Small intestine (tissue), 7 donors: ENCODE measurements around the gene IL17RB. TPM values are rescaled to one million over a fixed set of nuclear protein-coding genes. Genes with fewer than 3 reads are reported as not detected.
A peak's percentile ranks its signal among the peaks of the same experiment; 100 is the strongest.

Experiments used
- DNase-seq, 2 donors: peaks; one replicate each; pipeline versions ENCODE4 v3.0.0 to v3.0.0-alpha.2; 2013
- FAIRE-seq: peaks from 2 replicates; lab custom pipeline; 2012; peaks lifted over from hg19 to GRCh38; lab: Jason Lieb, UNC
- H3K27ac ChIP-seq, 3 donors: one replicate each; pipeline ENCODE4 v1.5.1; 2013; ENCODE audit warnings: low read length in 2 of 3, mild to moderate bottlenecking in 2 of 3, control low read depth in 1 of 3, inconsistent platforms in 1 of 3, low read depth in 1 of 3, moderate library complexity in 1 of 3
- H3K27me3 ChIP-seq, 3 donors: one replicate each; pipeline ENCODE4 v1.6.1; 2013; ENCODE audit warnings: low read length in 3 of 3, inconsistent platforms in 1 of 3; ENCODE audit not compliant: control insufficient read depth in 3 of 3, insufficient read depth in 3 of 3
- H3K36me3 ChIP-seq, 3 donors: one replicate each; pipeline ENCODE4 v1.6.1; 2013; ENCODE audit warnings: low read length in 3 of 3, inconsistent platforms in 1 of 3, low read depth in 1 of 3, mild to moderate bottlenecking in 1 of 3, moderate library complexity in 1 of 3; ENCODE audit not compliant: control insufficient read depth in 3 of 3, insufficient read depth in 2 of 3
- H3K4me1 ChIP-seq, 3 donors: one replicate each; pipeline ENCODE4 v1.6.1; 2013; ENCODE audit warnings: low read length in 2 of 3, inconsistent platforms in 1 of 3, low read depth in 1 of 3, mild to moderate bottlenecking in 1 of 3, moderate library complexity in 1 of 3; ENCODE audit not compliant: control insufficient read depth in 3 of 3, insufficient read depth in 2 of 3
- H3K4me3 ChIP-seq, 3 donors: one replicate each; pipeline ENCODE4 v1.5.1; 2013; ENCODE audit warnings: low read length in 3 of 3, control low read depth in 1 of 3, inconsistent platforms in 1 of 3, low read depth in 1 of 3, mild to moderate bottlenecking in 1 of 3, moderate library complexity in 1 of 3
- H3K9me3 ChIP-seq, 2 donors: one replicate each; pipeline ENCODE4 v1.6.1; 2013; ENCODE audit warnings: low read depth in 1 of 2, low read length in 1 of 2; ENCODE audit not compliant: control insufficient read depth in 2 of 2, insufficient read depth in 1 of 2
- whole genome bisulfite sequencing, 3 donors: extraction: QIAGEN DNeasy Blood & Tissue Kit; methylation state at CpG; one replicate each; pipeline ENCODE4 v1.1.7; 2013; 5-methylcytosine and 5-hydroxymethylcytosine counted together
- polyA plus RNA-seq, 4 donors: library from polyadenylated mRNA; stranded (reverse) in 3 of 4; unstranded in 1 of 4; fragments of 200-250 nt in 3 of 4; fragments of 120-200 nt in 1 of 4; gene quantifications; one replicate each; pipeline versions ENCODE4 v1.2.1 to v1.2.3, GENCODE V29; 2013
- donor health status: healthy with polysubstance abuse.
- donor health status: control.
- donor health status: control.
- donor health status: Bipolar disorder and iron deficiency.
- donor health status: healthy.

IL17RB gene
- polyA plus RNA-seq, 4 donors = 2.4 to 14.7 (median 9.8) TPM

- Histone ChIP-seq H3K27ac (peak overlapping the region in 1 of 3 donors; percentile 92), H3K36me3 (peaks cover 14 to 21% (median 16%) of the 10 kb centered on the region in 3 donors)
Observed at GRCh38 chr3:53880396-53881345, 34.3 kb downstream of the IL17RB start.

GRCh38 chr3:53881691-53882593 is 35.6 kb downstream of the IL17RB start, which contains the start of gene ACTR8:
ACTR8 (minus strand) TSS chr3:53882152; CDS start chr3:53882101, 51 bp downstream.
- Histone ChIP-seq H3K4me1 (peaks cover 0 to 9% (median 8%) of the 10 kb centered on the region in 3 donors), H3K27ac (peak within 1 kb of the TSS; percentile 87 to 92 (median 91)), H3K36me3 (peaks cover 14 to 15% (median 14%) of the 10 kb centered on the region in 3 donors), H3K27me3 (no peaks in the 10 kb centered on the region), H3K9me3 (no peaks in the 10 kb centered on the region), H3K4me3 (peak within 1 kb of the TSS; percentile 70 to 90 (median 84))
- WGBS, 3 donors = 1 to 3% (median 2%) methylated on average over 54 to 65 of the region's 65 CpGs
- DNase-seq (peak; percentile 71 to 95), FAIRE-seq (no peak)

More at GRCh38 chr3:53880396-53881345, 34.3 kb downstream of the IL17RB start:
- H3K27me3 ChIP-seq = no peaks in the 10 kb centered on the region
- FAIRE-seq (no peak), DNase-seq (peak in 1 of 2 donors; percentile 19)
- peaks cover 0 to 9% (median 8%) of the 10 kb centered on the region in 3 donors for H3K4me1 ChIP-seq
- H3K4me3 ChIP-seq = peak overlapping the region in 2 of 3 donors; percentile 70 to 90
- 55 to 64% (median 63%) methylated on average over 10 of the region's 10 CpGs for WGBS, 3 donors
- no peaks in the 10 kb centered on the region for H3K9me3 ChIP-seq

GRCh38 chr3:53883008-53883407 is 36.6 kb downstream of the IL17RB start:
- 72 to 88% (median 87%) methylated on average over 4 of the region's 4 CpGs for WGBS, 3 donors
- DNase-seq (no peak), FAIRE-seq (no peak)
- H3K4me3 ChIP-seq = no peak overlapping the region
- no peaks in the 10 kb centered on the region for H3K27me3 ChIP-seq
- H3K36me3 ChIP-seq = peaks cover 10 to 17% (median 16%) of the 10 kb centered on the region in 3 donors
- H3K9me3 ChIP-seq = no peaks in the 10 kb centered on the region
- no peak overlapping the region for H3K27ac ChIP-seq
- peaks cover 0 to 9% (median 8%) of the 10 kb centered on the region in 3 donors for H3K4me1 ChIP-seq

- H3K27me3 ChIP-seq = no peaks in the 10 kb centered on the region
- no peak overlapping the region for H3K4me3 ChIP-seq
- 96 to 98% (median 98%) methylated on average over 11 of the region's 11 CpGs for WGBS, 3 donors
- DNase-seq = no peak
- H3K4me1 ChIP-seq = peaks cover 0 to 13% (median 8%) of the 10 kb centered on the region in 3 donors
- FAIRE-seq = no peak
- H3K27ac ChIP-seq = no peak overlapping the region
- peaks cover 6 to 14% (median 13%) of the 10 kb centered on the region in 3 donors for H3K36me3 ChIP-seq
- no peaks in the 10 kb centered on the region for H3K9me3 ChIP-seq
Observed at GRCh38 chr3:53884623-53885022, 38.3 kb downstream of the IL17RB start.

GRCh38 chr3:53885239-53885638 is 38.9 kb downstream of the IL17RB start:
- Histone ChIP-seq H3K36me3 (peaks cover 4 to 13% (median 11%) of the 10 kb centered on the region in 3 donors), H3K27ac (no peak overlapping the region), H3K27me3 (no peaks in the 10 kb centered on the region), H3K9me3 (no peaks in the 10 kb centered on the region), H3K4me1 (peaks cover 2 to 17% (median 12%) of the 10 kb centered on the region in 3 donors), H3K4me3 (no peak overlapping the region)
- DNase-seq = no peak
- no peak for FAIRE-seq
- WGBS, 3 donors = 87 to 92% (median 90%) methylated on average over 3 of the region's 3 CpGs

GRCh38 chr3:53887446-53887845 is 41.1 kb downstream of the IL17RB start:
- H3K36me3 ChIP-seq = peaks cover 4 to 13% (median 9%) of the 10 kb centered on the region in 3 donors
- FAIRE-seq = no peak

GRCh38 chr3:53888232-53888631 is 41.9 kb downstream of the IL17RB start:
- H3K4me1 ChIP-seq = peaks cover 2 to 14% (median 12%) of the 10 kb centered on the region in 3 donors
- WGBS, 3 donors = 30 to 69% (median 48%) methylated on average over 1 of the region's 1 CpG
- H3K27me3 ChIP-seq = no peaks in the 10 kb centered on the region
- no peak overlapping the region for H3K4me3 ChIP-seq
- FAIRE-seq = no peak
- H3K9me3 ChIP-seq = no peaks in the 10 kb centered on the region
- DNase-seq = no peak
- H3K27ac ChIP-seq = no peak overlapping the region
- peaks cover 4 to 13% (median 9%) of the 10 kb centered on the region in 3 donors for H3K36me3 ChIP-seq

More at GRCh38 chr3:53887446-53887845, 41.1 kb downstream of the IL17RB start:
- Histone ChIP-seq H3K9me3 (no peaks in the 10 kb centered on the region), H3K4me1 (peaks cover 2 to 15% (median 12%) of the 10 kb centered on the region in 3 donors), H3K27ac (no peak overlapping the region), H3K4me3 (no peak overlapping the region), H3K27me3 (no peaks in the 10 kb centered on the region)
- no peak for DNase-seq
